ENCODE data around the gene PTPRM.

The PTPRM gene

GRCh38 chr18:7608781-7609201 is 41.7 kb downstream of the PTPRM start:
- H3K9me2 ChIP-seq (replicated peaks; ENCODE audit: control insufficient read depth, low read length), result no peaks in the 10 kb centered on the region
- no peak overlapping the region for H3K4me2 ChIP-seq (ENCODE audit: low read length)
- no peak overlapping the region for H3K27ac ChIP-seq (ENCODE audit: low read depth, low read length)
- no peaks in the 10 kb centered on the region for H3K9me3 ChIP-seq (ENCODE audit: control insufficient read depth, insufficient read depth, low read length)
- no peaks in the 10 kb centered on the region for H3K79me2 ChIP-seq (ENCODE audit: control insufficient read depth, low read length)
- no peak for TF ChIP-seq EZH2phosphoT487 (IDR thresholded peaks at IDR 0.05; ENCODE audit: borderline replicate concordance, low read length)
- TF ChIP-seq CTCF (IDR thresholded peaks at IDR 0.05; ENCODE audit: low read depth, low read length, poor library complexity, severe bottlenecking), result no peak
- H4K20me1 ChIP-seq (ENCODE audit: control insufficient read depth, insufficient read depth, low read depth, low read length), result no peaks in the 10 kb centered on the region
- no peaks in the 10 kb centered on the region for H3K36me3 ChIP-seq (ENCODE audit: control insufficient read depth, low read length)
- no peaks in the 10 kb centered on the region for H3K27me3 ChIP-seq (ENCODE audit: control insufficient read depth, low read length)
- no peak overlapping the region for H3K4me3 ChIP-seq (ENCODE audit: low read length)
- no peaks in the 10 kb centered on the region for H3F3A ChIP-seq (ENCODE audit: control insufficient read depth, insufficient read depth)
- no peaks in the 10 kb centered on the region for H3K4me1 ChIP-seq (ENCODE audit: control insufficient read depth, low read length)

GRCh38 chr18:7609617-7610016 is 42.5 kb downstream of the PTPRM start:
- H3K9me2 ChIP-seq (replicated peaks; ENCODE audit: control insufficient read depth, low read length), result no peaks in the 10 kb centered on the region
- TF ChIP-seq EZH2phosphoT487 (IDR thresholded peaks at IDR 0.05; ENCODE audit: borderline replicate concordance, low read length) (no peak), CTCF (IDR thresholded peaks at IDR 0.05; ENCODE audit: low read depth, low read length, poor library complexity, severe bottlenecking) (no peak)
- no peaks in the 10 kb centered on the region for H3K36me3 ChIP-seq (ENCODE audit: control insufficient read depth, low read length)
- no peaks in the 10 kb centered on the region for H4K20me1 ChIP-seq (ENCODE audit: control insufficient read depth, insufficient read depth, low read depth, low read length)
- H3K27ac ChIP-seq (ENCODE audit: low read depth, low read length), result no peak overlapping the region
- H3K4me2 ChIP-seq (ENCODE audit: low read length), result no peak overlapping the region
- no peaks in the 10 kb centered on the region for H3K4me1 ChIP-seq (ENCODE audit: control insufficient read depth, low read length)
- H3K27me3 ChIP-seq (ENCODE audit: control insufficient read depth, low read length), result no peaks in the 10 kb centered on the region
- no peaks in the 10 kb centered on the region for H3K79me2 ChIP-seq (ENCODE audit: control insufficient read depth, low read length)
- H3F3A ChIP-seq (ENCODE audit: control insufficient read depth, insufficient read depth), result no peaks in the 10 kb centered on the region
- no peaks in the 10 kb centered on the region for H3K9me3 ChIP-seq (ENCODE audit: control insufficient read depth, insufficient read depth, low read length)
- no peak overlapping the region for H3K4me3 ChIP-seq (ENCODE audit: low read length)

- H3K79me2 ChIP-seq (ENCODE audit: control insufficient read depth, low read length), result no peaks in the 10 kb centered on the region
- H3K36me3 ChIP-seq (ENCODE audit: control insufficient read depth, low read length), result no peaks in the 10 kb centered on the region
- TF ChIP-seq EZH2phosphoT487 (IDR thresholded peaks at IDR 0.05; ENCODE audit: borderline replicate concordance, low read length) (no peak), CTCF (IDR thresholded peaks at IDR 0.05; ENCODE audit: low read depth, low read length, poor library complexity, severe bottlenecking) (no peak)
- no peaks in the 10 kb centered on the region for H3K4me1 ChIP-seq (ENCODE audit: control insufficient read depth, low read length)
- H3F3A ChIP-seq (ENCODE audit: control insufficient read depth, insufficient read depth), result no peaks in the 10 kb centered on the region
- no peaks in the 10 kb centered on the region for H3K9me2 ChIP-seq (replicated peaks; ENCODE audit: control insufficient read depth, low read length)
- H4K20me1 ChIP-seq (ENCODE audit: control insufficient read depth, insufficient read depth, low read depth, low read length), result no peaks in the 10 kb centered on the region
- H3K4me2 ChIP-seq (ENCODE audit: low read length), result no peak overlapping the region
- no peak overlapping the region for H3K27ac ChIP-seq (ENCODE audit: low read depth, low read length)
- no peak overlapping the region for H3K4me3 ChIP-seq (ENCODE audit: low read length)
- no peaks in the 10 kb centered on the region for H3K27me3 ChIP-seq (ENCODE audit: control insufficient read depth, low read length)
- no peaks in the 10 kb centered on the region for H3K9me3 ChIP-seq (ENCODE audit: control insufficient read depth, insufficient read depth, low read length)
Observed at GRCh38 chr18:7614042-7614441, 46.9 kb downstream of the PTPRM start.

GRCh38 chr18:7615840-7616239 is 48.7 kb downstream of the PTPRM start:
- no peak overlapping the region for H3K4me3 ChIP-seq (ENCODE audit: low read length)

More at GRCh38 chr18:7615840-7616239, 48.7 kb downstream of the PTPRM start:
- TF ChIP-seq EZH2phosphoT487 (IDR thresholded peaks at IDR 0.05; ENCODE audit: borderline replicate concordance, low read length) (no peak), CTCF (IDR thresholded peaks at IDR 0.05; ENCODE audit: low read depth, low read length, poor library complexity, severe bottlenecking) (no peak)
- Histone ChIP-seq H3K4me2 (ENCODE audit: low read length) (no peak overlapping the region), H3K9me3 (ENCODE audit: control insufficient read depth, insufficient read depth, low read length) (no peaks in the 10 kb centered on the region), H4K20me1 (ENCODE audit: control insufficient read depth, insufficient read depth, low read depth, low read length) (no peaks in the 10 kb centered on the region), H3K27ac (ENCODE audit: low read depth, low read length) (no peak overlapping the region), H3K79me2 (ENCODE audit: control insufficient read depth, low read length) (no peaks in the 10 kb centered on the region), H3K9me2 (replicated peaks; ENCODE audit: control insufficient read depth, low read length) (no peaks in the 10 kb centered on the region), H3F3A (ENCODE audit: control insufficient read depth, insufficient read depth) (no peaks in the 10 kb centered on the region), H3K27me3 (ENCODE audit: control insufficient read depth, low read length) (no peaks in the 10 kb centered on the region), H3K36me3 (ENCODE audit: control insufficient read depth, low read length) (no peaks in the 10 kb centered on the region), H3K4me1 (ENCODE audit: control insufficient read depth, low read length) (no peaks in the 10 kb centered on the region)
